Sigmoid colon (tissue), 4 donors: Measurements from ENCODE around the gene PSTPIP2.

Source experiments
- EP300 ChIP-seq, 4 donors: sonication (generic); formaldehyde crosslinking; IDR thresholded peaks; one replicate each; pipeline ENCODE4 v1.6.1; 2017; ENCODE audit warnings: antibody characterized with exemption in 4 of 4
- POLR2A ChIP-seq, 2 donors: fragments of 450-650 bp; IDR thresholded peaks; one replicate each; pipeline ENCODE4 v1.6.1; 2016; ENCODE audit warnings: antibody characterized with exemption in 2 of 2, mild to moderate bottlenecking in 2 of 2, moderate library complexity in 2 of 2
- POLR2AphosphoS5 ChIP-seq, 4 donors: sonication (generic); formaldehyde crosslinking; IDR thresholded peaks; one replicate each; pipeline ENCODE4 v1.6.1; 2017; ENCODE audit warnings: antibody characterized with exemption in 4 of 4
- TF ChIP-seq, protein P1 (sequence below), 4 experiments: fragments of 450-650 bp in 3 of 4; fragments of 200-600 bp in 1 of 4; IDR thresholded peaks; one replicate each; pipeline ENCODE4 v1.5.1; 2016 to 2019; ENCODE audit warnings: antibody characterized with exemption in 4 of 4, mild to moderate bottlenecking in 3 of 4, moderate library complexity in 2 of 4

DNA sequence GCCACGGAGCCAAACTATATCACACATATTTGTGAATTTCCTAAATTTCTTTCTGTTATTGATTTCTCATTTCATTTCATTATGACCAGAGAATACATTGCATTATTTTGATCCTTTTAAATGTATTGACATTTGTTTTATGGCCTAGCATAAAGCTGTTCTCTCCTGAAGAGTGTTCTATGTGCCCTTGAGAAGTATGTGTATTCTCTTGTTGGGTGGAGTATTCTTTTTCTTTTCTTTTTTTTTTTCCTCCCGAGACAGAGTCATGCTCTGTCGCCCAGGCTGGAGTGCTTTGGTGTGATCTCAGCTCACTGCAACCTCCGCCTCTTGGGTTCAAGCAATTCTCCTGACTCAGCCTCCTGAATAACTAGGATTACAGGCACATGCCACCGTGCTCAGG, 37.3 kb upstream of the PSTPIP2 start:
- TF ChIP-seq, protein P1, sequence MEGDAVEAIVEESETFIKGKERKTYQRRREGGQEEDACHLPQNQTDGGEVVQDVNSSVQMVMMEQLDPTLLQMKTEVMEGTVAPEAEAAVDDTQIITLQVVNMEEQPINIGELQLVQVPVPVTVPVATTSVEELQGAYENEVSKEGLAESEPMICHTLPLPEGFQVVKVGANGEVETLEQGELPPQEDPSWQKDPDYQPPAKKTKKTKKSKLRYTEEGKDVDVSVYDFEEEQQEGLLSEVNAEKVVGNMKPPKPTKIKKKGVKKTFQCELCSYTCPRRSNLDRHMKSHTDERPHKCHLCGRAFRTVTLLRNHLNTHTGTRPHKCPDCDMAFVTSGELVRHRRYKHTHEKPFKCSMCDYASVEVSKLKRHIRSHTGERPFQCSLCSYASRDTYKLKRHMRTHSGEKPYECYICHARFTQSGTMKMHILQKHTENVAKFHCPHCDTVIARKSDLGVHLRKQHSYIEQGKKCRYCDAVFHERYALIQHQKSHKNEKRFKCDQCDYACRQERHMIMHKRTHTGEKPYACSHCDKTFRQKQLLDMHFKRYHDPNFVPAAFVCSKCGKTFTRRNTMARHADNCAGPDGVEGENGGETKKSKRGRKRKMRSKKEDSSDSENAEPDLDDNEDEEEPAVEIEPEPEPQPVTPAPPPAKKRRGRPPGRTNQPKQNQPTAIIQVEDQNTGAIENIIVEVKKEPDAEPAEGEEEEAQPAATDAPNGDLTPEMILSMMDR (IDR thresholded peaks at IDR 0.05), result no peak
- TF ChIP-seq POLR2A (IDR thresholded peaks at IDR 0.05) (no peak), POLR2AphosphoS5 (IDR thresholded peaks at IDR 0.05) (no peak), EP300 (IDR thresholded peaks at IDR 0.05) (no peak)
